Pulmonary artery endothelial cell (primary cell): ENCODE results near the gene FERMT1. TPM values are rescaled to one million over a fixed set of nuclear protein-coding genes. Genes with fewer than 3 reads are reported as not detected.
"Not testable (repeated sequence)": the region's sequence is repeated elsewhere in the genome, so short reads cannot be mapped to it uniquely, and the experiment has no call there.

Experiments used
- DNase-seq: peaks from one replicate; pipeline ENCODE4 v3.0.0-alpha.2; 2011; ENCODE audit warnings: low read depth, low spot score
- total RNA-seq: library from RNA; depleted of rRNA; stranded (reverse); fragments of >200 nt; gene quantifications from 2 replicates; pipeline ENCODE4 v1.2.3, GENCODE V29; 2014

FERMT1 gene
- total RNA-seq, 1 donor from 2014 or later, result 1.1 TPM

- DNase-seq, result no peak
Measured at GRCh38 chr20:6070829-6071695, 51.8 kb downstream of the FERMT1 start.

GRCh38 chr20:6069669-6070068, 53.2 kb downstream of the FERMT1 start:
- no peak for DNase-seq

GRCh38 chr20:6067763-6068318, 55.0 kb downstream of the FERMT1 start:
- no peak for DNase-seq

- no peak for DNase-seq
Measured at GRCh38 chr20:6066582-6066981, 56.2 kb downstream of the FERMT1 start.

GRCh38 chr20:6061544-6061943, 61.3 kb downstream of the FERMT1 start:
- DNase-seq, result no peak

- no peak for DNase-seq
Measured at GRCh38 chr20:6060213-6060612, 62.6 kb downstream of the FERMT1 start.

- no peak for DNase-seq
Measured at GRCh38 chr20:6058684-6059295, 64.0 kb downstream of the FERMT1 start.

GRCh38 chr20:6057691-6058090, 65.1 kb downstream of the FERMT1 start:
- DNase-seq, result no peak

- DNase-seq, result no peak
Measured at GRCh38 chr20:6057139-6057538, 65.7 kb downstream of the FERMT1 start.

- no peak for DNase-seq
Measured at GRCh38 chr20:6055981-6056569, 66.8 kb downstream of the FERMT1 start.

GRCh38 chr20:6055161-6055783, 67.6 kb downstream of the FERMT1 start:
- no peak for DNase-seq

- DNase-seq, result not testable (repeated sequence)
Measured at GRCh38 chr20:6054689-6055051, 68.2 kb downstream of the FERMT1 start.

GRCh38 chr20:6053776-6054688, 68.8 kb downstream of the FERMT1 start, which contains the start of gene LRRN4:
LRRN4 (minus strand) TSS chr20:6054060; CDS start chr20:6052799, 1,261 bp downstream.
- DNase-seq, result no peak

- no peak for DNase-seq
Measured at GRCh38 chr20:6053064-6053775, 69.6 kb downstream of the FERMT1 start.

GRCh38 chr20:6051505-6051904, 71.3 kb downstream of the FERMT1 start:
- no peak for DNase-seq

- DNase-seq, result no peak
Measured at GRCh38 chr20:6048391-6048790, 74.4 kb downstream of the FERMT1 start.

GRCh38 chr20:6046432-6046831, 76.4 kb downstream of the FERMT1 start:
- DNase-seq, result no peak

- no peak for DNase-seq
Measured at GRCh38 chr20:6045566-6045965, 77.3 kb downstream of the FERMT1 start.

- DNase-seq, result no peak
Measured at GRCh38 chr20:6044115-6044514, 78.7 kb downstream of the FERMT1 start.

- DNase-seq, result no peak
Measured at GRCh38 chr20:6041808-6042265, 81.0 kb downstream of the FERMT1 start.
